K562 (cell line): ENCODE data around the gene VPS37B. TPM values are rescaled to one million over a fixed set of nuclear protein-coding genes. Genes with fewer than 3 reads are reported as not detected.
A peak's percentile ranks its signal among the peaks of the same experiment; 100 is the strongest.

Experiments
- ATAC-seq: fragments of 200-7000 bp; cut with Tn5 transposase; 3 replicates; pipeline ENCODE4 v1.9.1; 2020; ENCODE audit warnings: moderate library complexity
- BruUV-seq: library from RNA; stranded (reverse); fragments of 400-500 nt; replicated peaks from 2 replicates; lab custom pipeline; 2021; lab: Mats Ljungman, UMichigan
- CTCF ChIA-PET: fragments of 300-600 bp; formaldehyde crosslinking; extraction: SDS; loops from one replicate; lab custom pipeline; 2021; ENCODE audit warnings: low intra/inter-chr PET ratio; lab: Yijun Ruan, JAX
- POLR2A ChIA-PET: fragments of 300-600, 350-650 bp; sonication (Branson Sonifier 250); formaldehyde crosslinking; extraction: SDS; loops from one replicate; lab custom pipeline; 2021; ENCODE audit warnings: antibody characterized with exemption, inconsistent platforms; lab: Yijun Ruan, JAX
- DNase-seq, 4 experiments: peaks; one replicate each; pipeline versions ENCODE4 v3.0.0 to v3.0.0-alpha.2; 2011 to 2018; ENCODE audit warnings: low spot score in 3 of 4, mixed read lengths in 3 of 4; ENCODE audit errors: extremely low read depth in 1 of 4
- FAIRE-seq: peaks from 2 replicates; lab custom pipeline; 2011; peaks lifted over from hg19 to GRCh38; lab: Jason Lieb, UNC
- H2AFZ ChIP-seq: 2 replicates; pipeline ENCODE4 v1.6.0; 2011; ENCODE audit warnings: low read depth, low read length, control low read depth, inconsistent platforms
- H3K27ac ChIP-seq: fragments of 200-600 bp; 3 replicates; pipeline ENCODE4 v1.8.0; 2011; ENCODE audit warnings: low read depth, mild to moderate bottlenecking, control low read depth, inconsistent platforms, low read length, moderate library complexity, mixed read lengths; ENCODE audit errors: extremely low read depth
- H3K27me3 ChIP-seq, 2 experiments: fragments of 300-600 bp in 1 of 2; 2 replicates in 1 of 2; 3 replicates in 1 of 2; pipeline versions ENCODE4 v1.6.0 to v1.8.0; 2011; ENCODE audit warnings: inconsistent platforms in 2 of 2, low read length in 2 of 2, mild to moderate bottlenecking in 1 of 2, mixed read lengths in 1 of 2, moderate library complexity in 1 of 2; ENCODE audit not compliant: control insufficient read depth in 2 of 2, insufficient read depth in 2 of 2
- H3K36me3 ChIP-seq: fragments of 300-600 bp; 3 replicates; pipeline ENCODE4 v1.8.0; 2011; ENCODE audit warnings: mild to moderate bottlenecking, low read length, inconsistent platforms; ENCODE audit not compliant: control insufficient read depth, insufficient read depth
- H3K4me1 ChIP-seq, 2 experiments: fragments of 200-600 bp in 1 of 2; replicated peaks in 1 of 2; 2 replicates in 1 of 2; 3 replicates in 1 of 2; pipeline versions ENCODE4 v1.5.1 to v1.8.0; 2011; ENCODE audit warnings: inconsistent platforms in 2 of 2, low read length in 2 of 2, mild to moderate bottlenecking in 1 of 2, mixed read lengths in 1 of 2, moderate library complexity in 1 of 2; ENCODE audit not compliant: control insufficient read depth in 2 of 2, insufficient read depth in 2 of 2
- H3K4me2 ChIP-seq: 2 replicates; pipeline ENCODE4 v1.6.1; 2011; ENCODE audit warnings: low read length, control low read depth, inconsistent platforms, mixed read lengths; ENCODE audit not compliant: insufficient read depth
- H3K4me3 ChIP-seq: fragments of 200-600 bp; sonication (generic), shearing (Covaris generic); 2 replicates; pipeline ENCODE4 v1.5.1; 2016; ENCODE audit warnings: control low read depth, inconsistent platforms
- H3K79me2 ChIP-seq: fragments of 200-600 bp; 3 replicates; pipeline ENCODE4 v1.8.0; 2011; ENCODE audit warnings: low read length, inconsistent platforms; ENCODE audit not compliant: control insufficient read depth, insufficient read depth
- H3K9ac ChIP-seq, 2 experiments: 2 replicates each; pipeline versions ENCODE4 v1.6.0 to v1.6.1; 2011; ENCODE audit warnings: low read depth in 2 of 2, low read length in 2 of 2, control low read depth in 1 of 2, inconsistent platforms in 1 of 2, mild to moderate bottlenecking in 1 of 2, mixed read lengths in 1 of 2; ENCODE audit not compliant: insufficient read depth in 1 of 2
- H3K9me1 ChIP-seq: one replicate; pipeline ENCODE4 v1.6.0; 2011; ENCODE audit warnings: inconsistent platforms, mild to moderate bottlenecking, low read length, moderate library complexity; ENCODE audit not compliant: control insufficient read depth, insufficient read depth
- H3K9me3 ChIP-seq: replicated peaks from 2 replicates; pipeline ENCODE4 v1.5.1; 2011; ENCODE audit warnings: low read depth, low read length, inconsistent platforms; ENCODE audit not compliant: control insufficient read depth, insufficient read depth
- H4K20me1 ChIP-seq: replicated peaks from 2 replicates; pipeline ENCODE4 v1.6.1; 2011; ENCODE audit warnings: low read length, inconsistent platforms, mixed read lengths; ENCODE audit not compliant: control insufficient read depth, insufficient read depth
- CTBP1 ChIP-seq: fragments of 450-650 bp; IDR thresholded peaks from 2 replicates; pipeline ENCODE4 v1.6.1; 2016; ENCODE audit warnings: borderline replicate concordance
- ESRRA ChIP-seq: fragments of 450-650 bp; IDR thresholded peaks from 2 replicates; pipeline ENCODE4 v1.6.1; 2014; ENCODE audit warnings: low read depth, mild to moderate bottlenecking, moderate library complexity, borderline replicate concordance
- MLX ChIP-seq, 2 experiments: fragments of 450-650 bp in 1 of 2; sonication (generic) in 1 of 2; formaldehyde crosslinking; conservative IDR thresholded peaks; 2 replicates each; pipeline versions ENCODE4 v1.4.0 to v1.8.1; 2020 to 2022; ENCODE audit warnings: mild to moderate bottlenecking in 1 of 2, missing genetic modification reagents in 1 of 2
- NRF1 ChIP-seq, 2 experiments: fragments of 450-650 bp; IDR thresholded peaks in 1 of 2; conservative IDR thresholded peaks in 1 of 2; 2 replicates each; pipeline ENCODE4 v1.6.1; 2014; ENCODE audit warnings: mild to moderate bottlenecking in 2 of 2
- OTX1 ChIP-seq: fragments of 450-650 bp; formaldehyde crosslinking; IDR thresholded peaks from 2 replicates; pipeline ENCODE4 v1.4.0; 2022; ENCODE audit warnings: mild to moderate bottlenecking
- RB1 ChIP-seq: fragments of 450-650 bp; IDR thresholded peaks from 2 replicates; pipeline ENCODE4 v1.6.1; 2017; ENCODE audit warnings: low read depth, mild to moderate bottlenecking
- REST ChIP-seq, 2 experiments: fragments of 450-650 bp; formaldehyde crosslinking in 1 of 2; IDR thresholded peaks; 2 replicates each; pipeline versions ENCODE4 v1.4.0 to v1.6.1; 2014 to 2020; ENCODE audit warnings: mild to moderate bottlenecking in 2 of 2, borderline replicate concordance in 1 of 2, low read depth in 1 of 2
- SRSF7 ChIP-seq: fragments of 200-400 bp; formaldehyde crosslinking; optimal IDR thresholded peaks from 2 replicates; pipeline ENCODE3; 2017; ENCODE audit warnings: mild to moderate bottlenecking, low read depth, low read length
- TBL1XR1 ChIP-seq, 2 experiments: IDR thresholded peaks; 2 replicates each; pipeline ENCODE4 v1.6.1; 2012; ENCODE audit warnings: improper control_type of control experiment in 2 of 2, low read length in 2 of 2, mild to moderate bottlenecking in 1 of 2
- ZNF3 ChIP-seq: fragments of 250-450 bp; sonication (Bioruptor Pico); IDR thresholded peaks from 2 replicates; pipeline ENCODE4 v1.5.0; 2021; ENCODE audit warnings: mild to moderate bottlenecking, moderate library complexity
- WGBS: fragments of 100-300 bp; shearing (Covaris generic); methylation state at CpG from one replicate; pipeline ENCODE4 v1.1.6; 2016; ENCODE audit warnings: low coverage, mixed read lengths; ENCODE audit not compliant: insufficient coverage; ENCODE audit errors: missing lambda C conversion rate; 5-methylcytosine and 5-hydroxymethylcytosine counted together
- in situ Hi-C: fragments of 300-500 bp; cut with MboI; formaldehyde crosslinking; loops from 4 replicates; pipeline ENCODE4 v1.15.0; 2018; ENCODE audit warnings: inconsistent platforms, mixed read lengths
- intact Hi-C: fragments of 100-400 bp; cut with micrococcal nuclease; formaldehyde crosslinking; loops from 2 replicates; pipeline ENCODE4 v1.14.2; 2022
- polyA plus RNA-seq, 8 experiments: library from polyadenylated mRNA; depleted of rRNA in 4 of 8; stranded (reverse) in 5 of 8; unstranded in 3 of 8; fragments of >200 nt; fragmentation: Nextera tagmentation in 2 of 8; fragmentation: Illumina TruSeq in 1 of 8; extraction: Ambion mirVana in 2 of 8; extraction: Trizol in 1 of 8; gene quantifications; 2 replicates each; pipeline versions ENCODE4 v1.2.1 to v1.2.3, GENCODE V29; 2011 to 2014; ENCODE audit warnings: inconsistent platforms in 1 of 8, missing spikeins in 1 of 8
- total RNA-seq, 7 experiments: library from RNA; depleted of rRNA in 6 of 7; stranded (reverse); fragments of >200 nt in 6 of 7; fragmentation: Illumina TruSeq in 2 of 7; extraction: Trizol in 2 of 7; gene quantifications; 2 replicates each; pipeline versions ENCODE4 v1.2.1 to v1.2.3, GENCODE V29; 2011 to 2021; ENCODE audit warnings: low replicate concordance in 1 of 7

Gene VPS37B
- total and polyA plus RNA-seq, 9 of the 15 experiments (the other 6 are each of a cell fraction or from before 2014, with no cell fraction given) = 0.28 to 37.4 (median 17.9) TPM

- FAIRE-seq = peak; percentile 49
- in situ Hi-C loops (no loop called here), intact Hi-C loops (no loop called here)
- Histone ChIP-seq H3K9ac (peak overlapping the region in 1 of 2 experiments; percentile 22; a peak in 1 of 4 replicates), H2AFZ (no peak overlapping the region), H3K36me3 (peaks cover 84% of the 10 kb centered on the region), H3K4me2 (no peak overlapping the region), H3K4me1 (peaks cover 5 to 47% of the 10 kb centered on the region in 2 experiments; a peak in 3 of 5 replicates), H3K27me3 (no peaks in the 10 kb centered on the region), H4K20me1 (peaks cover 24% of the 10 kb centered on the region), H3K79me2 (peaks cover 22% of the 10 kb centered on the region), H3K27ac (no peak overlapping the region), H3K9me1 (no peaks in the 10 kb centered on the region), H3K4me3 (no peak overlapping the region), H3K9me3 (no peaks in the 10 kb centered on the region)
- no TSS peak for BruUV-seq
- WGBS = 90% methylated on average over 20 of the region's 33 CpGs
- peak in 3 of 4 experiments; percentile 50 to 57 (median 53) for DNase-seq
- ATAC-seq = peak; percentile 74
- ChIA-PET CTCF (interaction anchor here (0.7 kb wide), 1 partner anchor 84 kb away, joined by 3 read pairs; no protein-coding TSS in a partner anchor), POLR2A (interaction anchor here (0.9 to 1.4 kb wide), 4 partner anchors 9 to 90 kb away, joined by 3 read pairs; no protein-coding TSS in a partner anchor)
- TF ChIP-seq CTBP1 = peak; percentile 47; the same call in 1 of the 2 replicates
- TF ChIP-seq OTX1 (CRISPR knock-in tag) = no peak
- no peak for TF ChIP-seq ZNF3 (CRISPR knock-in tag)
- TF ChIP-seq MLX (CRISPR knock-in tag; conservative IDR thresholded peaks at IDR 0.05) = no peak
- TF ChIP-seq SRSF7 = no peak
- 0 out of 4 replicates have a peak, but pooled peaks of 1 of the 2 experiments have one; percentile 21 for TF ChIP-seq NRF1 (conservative IDR thresholded peaks at IDR 0.05 in 1 of 2, IDR thresholded peaks at IDR 0.05 in 1 of 2)
- TF ChIP-seq REST (IDR thresholded peaks at IDR 0.05; ENCODE audit: borderline replicate concordance) = peak; percentile 41; the same call in 1 of the 2 replicates
- no peak for TF ChIP-seq REST (CRISPR knock-in tag; IDR thresholded peaks at IDR 0.05; ENCODE audit: low read depth)
- no peak for TF ChIP-seq TBL1XR1 (IDR thresholded peaks at IDR 0.05; ENCODE audit: low read length in 2 of 2)
- peak; percentile 30; the same call in 1 of the 2 replicates for TF ChIP-seq RB1
- 0 out of 2 replicates have a peak, but pooled peaks have one; percentile 40 for TF ChIP-seq ESRRA
These were observed 28.0 kb downstream of the VPS37B start for GRCh38 chr12:122867691-122868461.
